Transverse colon (tissue), 3 donors: ENCODE measurements around the gene AQP12A.

Source experiments
- CTCF ChIP-seq, 5 experiments: fragments of 200-600 bp in 3 of 5; fragments of 450-650 bp in 2 of 5; sonication (generic) in 3 of 5; IDR thresholded peaks; 1 replicate in 2 of 5; 2 replicates in 3 of 5; pipeline ENCODE4 v1.5.1; 2016 to 2017; ENCODE audit warnings: antibody characterized with exemption in 5 of 5, inconsistent platforms in 3 of 5, mild to moderate bottlenecking in 2 of 5, moderate library complexity in 1 of 5
- POLR2A ChIP-seq: fragments of 450-650 bp; IDR thresholded peaks from one replicate; pipeline ENCODE4 v1.6.1; 2016; ENCODE audit warnings: antibody characterized with exemption, mild to moderate bottlenecking, moderate library complexity

GRCh38 chr2:240650254-240650965, 41.3 kb upstream of the AQP12A start:
- TF ChIP-seq POLR2A (no peak), CTCF (IDR thresholded peaks at IDR 0.05) (no peak)
